HepG2 (cell line): Measurements from ENCODE around the gene SGCB. TPM values are rescaled to one million over a fixed set of nuclear protein-coding genes. Genes with fewer than 3 reads are reported as not detected.
A peak's percentile ranks its signal among the peaks of the same experiment; 100 is the strongest.

Experiments
- CC2D1A ChIP-seq: sonication (generic); formaldehyde crosslinking; IDR thresholded peaks from 2 replicates; pipeline ENCODE4 v1.8.1; 2023; ENCODE audit warnings: mild to moderate bottlenecking, missing genetic modification reagents
- ESRRA ChIP-seq: sonication (generic); formaldehyde crosslinking; IDR thresholded peaks from 2 replicates; pipeline ENCODE4 v1.5.1; 2020; ENCODE audit warnings: mild to moderate bottlenecking, low read depth, missing genetic modification reagents
- KLF15 ChIP-seq: sonication (generic); formaldehyde crosslinking; IDR thresholded peaks from 2 replicates; pipeline ENCODE4 v1.8.1; 2023; ENCODE audit warnings: borderline replicate concordance, mild to moderate bottlenecking, inconsistent platforms, missing genetic modification reagents, mixed read lengths
- SIX1 ChIP-seq: sonication (generic); formaldehyde crosslinking; IDR thresholded peaks from 2 replicates; pipeline ENCODE4 v1.4.0; 2020; ENCODE audit warnings: missing genetic modification reagents, borderline replicate concordance
- SMAD1 ChIP-seq: sonication (generic); formaldehyde crosslinking; IDR thresholded peaks from 2 replicates; pipeline ENCODE4 v1.4.0; 2020; ENCODE audit warnings: missing genetic modification reagents, low read depth, mild to moderate bottlenecking, borderline replicate concordance
- SP2 ChIP-seq: sonication (generic); formaldehyde crosslinking; IDR thresholded peaks from 2 replicates; pipeline ENCODE4 v1.5.1; 2020; ENCODE audit warnings: mild to moderate bottlenecking, missing genetic modification reagents
- SSRP1 ChIP-seq: IDR thresholded peaks from 2 replicates; pipeline ENCODE4 v1.6.1; 2016; ENCODE audit warnings: control low read depth
- STAT5B ChIP-seq: sonication (generic); formaldehyde crosslinking; IDR thresholded peaks from 2 replicates; pipeline ENCODE4 v1.4.0; 2020; ENCODE audit warnings: missing genetic modification reagents
- ZBTB1 ChIP-seq: sonication (generic); formaldehyde crosslinking; IDR thresholded peaks from 2 replicates; pipeline ENCODE4 v1.4.0; 2020; ENCODE audit warnings: missing genetic modification reagents, borderline replicate concordance
- ZBTB8A ChIP-seq: sonication (generic); formaldehyde crosslinking; IDR thresholded peaks from 2 replicates; pipeline ENCODE4 v1.4.0; 2020; ENCODE audit warnings: mild to moderate bottlenecking, low read depth, missing genetic modification reagents, borderline replicate concordance
- ZC3H4 ChIP-seq: sonication (generic); formaldehyde crosslinking; IDR thresholded peaks from 2 replicates; pipeline ENCODE4 v1.4.0; 2020; ENCODE audit warnings: missing genetic modification reagents, borderline replicate concordance
- ZFP36L2 ChIP-seq: sonication (generic); formaldehyde crosslinking; IDR thresholded peaks from 2 replicates; pipeline ENCODE4 v1.4.0; 2020; ENCODE audit warnings: missing genetic modification reagents
- ZNF205 ChIP-seq: IDR thresholded peaks from 2 replicates; pipeline ENCODE4 v1.6.1; 2018; ENCODE audit warnings: missing biosample characterization, missing genetic modification reagents
- ZNF296 ChIP-seq: sonication (generic); formaldehyde crosslinking; conservative IDR thresholded peaks from 2 replicates; pipeline ENCODE4 v1.5.0; 2020; ENCODE audit warnings: mild to moderate bottlenecking, missing genetic modification reagents
- ZNF337 ChIP-seq: sonication (generic); formaldehyde crosslinking; IDR thresholded peaks from 2 replicates; pipeline ENCODE4 v1.5.1; 2020; ENCODE audit warnings: missing genetic modification reagents, low read depth, mild to moderate bottlenecking, borderline replicate concordance
- ZNF468 ChIP-seq: sonication (generic); formaldehyde crosslinking; IDR thresholded peaks from 2 replicates; pipeline ENCODE4 v1.8.0; 2022; ENCODE audit warnings: mild to moderate bottlenecking, moderate library complexity, missing genetic modification reagents
- ZNF530 ChIP-seq: sonication (generic); formaldehyde crosslinking; IDR thresholded peaks from 2 replicates; pipeline ENCODE4 v1.5.0; 2020; ENCODE audit warnings: low read depth, mild to moderate bottlenecking, missing genetic modification reagents
- ZNF737 ChIP-seq: sonication (generic); formaldehyde crosslinking; IDR thresholded peaks from 2 replicates; pipeline ENCODE4 v1.5.0; 2020; ENCODE audit warnings: missing genetic modification reagents, mild to moderate bottlenecking, borderline replicate concordance
- polyA plus RNA-seq, 8 experiments: library from polyadenylated mRNA; depleted of rRNA in 3 of 8; stranded (reverse) in 7 of 8; unstranded in 1 of 8; fragments of >200 nt; fragmentation: Illumina TruSeq in 4 of 8; extraction: Trizol in 4 of 8; gene quantifications; 2 replicates each; pipeline versions ENCODE4 v1.2.1 to v1.2.3, GENCODE V29; 2011 to 2016; ENCODE audit warnings: low read depth in 4 of 8, missing spikeins in 1 of 8, mixed read lengths in 1 of 8; ENCODE audit not compliant: insufficient read depth in 1 of 8
- total RNA-seq, 5 experiments: library from RNA; depleted of rRNA; stranded (reverse); fragments of >200 nt; fragmentation: Illumina TruSeq; extraction: Trizol; gene quantifications; 2 replicates each; pipeline ENCODE4 v1.2.3, GENCODE V29; 2016; ENCODE audit warnings: low read depth in 1 of 5
- TF ChIP-seq, protein P1 (sequence below), 2 experiments: IDR thresholded peaks; 2 replicates each; pipeline ENCODE4 v1.6.1; 2011 to 2012; ENCODE audit warnings: low read length in 2 of 2, borderline replicate concordance in 1 of 2, low read depth in 1 of 2, mild to moderate bottlenecking in 1 of 2, moderate library complexity in 1 of 2
- TF ChIP-seq, protein P2 (sequence below): IDR thresholded peaks from 2 replicates; pipeline ENCODE4 v1.6.1; 2012; ENCODE audit warnings: inconsistent platforms
- TF ChIP-seq, protein P3 (sequence below): sonication (generic); formaldehyde crosslinking; IDR thresholded peaks from 2 replicates; pipeline ENCODE4 v1.8.1; 2023; ENCODE audit warnings: missing genetic modification reagents, inconsistent platforms, borderline replicate concordance
- TF ChIP-seq, protein P4 (sequence below): sonication (generic); formaldehyde crosslinking; IDR thresholded peaks from 2 replicates; pipeline ENCODE4 v1.8.1; 2023; ENCODE audit warnings: missing genetic modification reagents, mild to moderate bottlenecking, borderline replicate concordance

SGCB gene
- total and polyA plus RNA-seq, 2 of the 13 experiments (the other 11 are each of a cell fraction or from before 2014, with no cell fraction given), result 2.2 to 4.8 TPM

DNA sequence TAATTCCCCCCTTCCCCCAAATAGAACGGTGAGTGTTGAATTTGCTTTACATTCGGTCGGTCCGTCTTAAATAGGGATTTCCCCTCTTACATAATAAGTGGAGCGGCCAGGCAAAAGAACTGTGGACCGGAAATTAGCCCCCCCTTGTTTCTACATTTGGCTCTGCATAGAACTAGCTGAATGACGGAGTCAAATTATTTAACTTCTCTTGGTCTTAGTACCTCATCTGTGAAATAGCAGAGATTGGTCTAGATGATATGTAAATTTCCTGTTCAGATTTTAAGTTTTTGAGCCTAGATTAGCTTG, 14.3 kb upstream of the SGCB start (continued):
- TF ChIP-seq, protein P1, sequence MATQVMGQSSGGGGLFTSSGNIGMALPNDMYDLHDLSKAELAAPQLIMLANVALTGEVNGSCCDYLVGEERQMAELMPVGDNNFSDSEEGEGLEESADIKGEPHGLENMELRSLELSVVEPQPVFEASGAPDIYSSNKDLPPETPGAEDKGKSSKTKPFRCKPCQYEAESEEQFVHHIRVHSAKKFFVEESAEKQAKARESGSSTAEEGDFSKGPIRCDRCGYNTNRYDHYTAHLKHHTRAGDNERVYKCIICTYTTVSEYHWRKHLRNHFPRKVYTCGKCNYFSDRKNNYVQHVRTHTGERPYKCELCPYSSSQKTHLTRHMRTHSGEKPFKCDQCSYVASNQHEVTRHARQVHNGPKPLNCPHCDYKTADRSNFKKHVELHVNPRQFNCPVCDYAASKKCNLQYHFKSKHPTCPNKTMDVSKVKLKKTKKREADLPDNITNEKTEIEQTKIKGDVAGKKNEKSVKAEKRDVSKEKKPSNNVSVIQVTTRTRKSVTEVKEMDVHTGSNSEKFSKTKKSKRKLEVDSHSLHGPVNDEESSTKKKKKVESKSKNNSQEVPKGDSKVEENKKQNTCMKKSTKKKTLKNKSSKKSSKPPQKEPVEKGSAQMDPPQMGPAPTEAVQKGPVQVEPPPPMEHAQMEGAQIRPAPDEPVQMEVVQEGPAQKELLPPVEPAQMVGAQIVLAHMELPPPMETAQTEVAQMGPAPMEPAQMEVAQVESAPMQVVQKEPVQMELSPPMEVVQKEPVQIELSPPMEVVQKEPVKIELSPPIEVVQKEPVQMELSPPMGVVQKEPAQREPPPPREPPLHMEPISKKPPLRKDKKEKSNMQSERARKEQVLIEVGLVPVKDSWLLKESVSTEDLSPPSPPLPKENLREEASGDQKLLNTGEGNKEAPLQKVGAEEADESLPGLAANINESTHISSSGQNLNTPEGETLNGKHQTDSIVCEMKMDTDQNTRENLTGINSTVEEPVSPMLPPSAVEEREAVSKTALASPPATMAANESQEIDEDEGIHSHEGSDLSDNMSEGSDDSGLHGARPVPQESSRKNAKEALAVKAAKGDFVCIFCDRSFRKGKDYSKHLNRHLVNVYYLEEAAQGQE (IDR thresholded peaks at IDR 0.05; ENCODE audit: borderline replicate concordance in 1 of 2, low read depth in 1 of 2, low read length in 2 of 2), result no peak
- TF ChIP-seq, protein P2, sequence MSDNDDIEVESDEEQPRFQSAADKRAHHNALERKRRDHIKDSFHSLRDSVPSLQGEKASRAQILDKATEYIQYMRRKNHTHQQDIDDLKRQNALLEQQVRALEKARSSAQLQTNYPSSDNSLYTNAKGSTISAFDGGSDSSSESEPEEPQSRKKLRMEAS, result no peak
- 0 out of 2 replicates have a peak, but pooled peaks have one; percentile 20 for TF ChIP-seq CC2D1A (CRISPR knock-in tag)
- no peak for TF ChIP-seq ZNF337 (CRISPR knock-in tag)
- peak; percentile 30; the same call in 1 of the 2 replicates for TF ChIP-seq SSRP1 (CRISPR knock-in tag)
- no peak for TF ChIP-seq SP2 (CRISPR knock-in tag)
- no peak for TF ChIP-seq ZNF530 (CRISPR knock-in tag)
- TF ChIP-seq ZNF205 (CRISPR knock-in tag), result peak; percentile 12; the same call in 1 of the 2 replicates
- TF ChIP-seq ZNF737 (CRISPR knock-in tag), result no peak
- TF ChIP-seq ZFP36L2 (CRISPR knock-in tag), result no peak
- TF ChIP-seq, protein P3, sequence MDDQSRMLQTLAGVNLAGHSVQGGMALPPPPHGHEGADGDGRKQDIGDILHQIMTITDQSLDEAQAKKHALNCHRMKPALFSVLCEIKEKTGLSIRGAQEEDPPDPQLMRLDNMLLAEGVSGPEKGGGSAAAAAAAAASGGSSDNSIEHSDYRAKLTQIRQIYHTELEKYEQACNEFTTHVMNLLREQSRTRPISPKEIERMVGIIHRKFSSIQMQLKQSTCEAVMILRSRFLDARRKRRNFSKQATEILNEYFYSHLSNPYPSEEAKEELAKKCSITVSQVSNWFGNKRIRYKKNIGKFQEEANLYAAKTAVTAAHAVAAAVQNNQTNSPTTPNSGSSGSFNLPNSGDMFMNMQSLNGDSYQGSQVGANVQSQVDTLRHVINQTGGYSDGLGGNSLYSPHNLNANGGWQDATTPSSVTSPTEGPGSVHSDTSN (CRISPR knock-in tag), result no peak
- TF ChIP-seq SMAD1 (CRISPR knock-in tag), result no peak
- TF ChIP-seq ZBTB1 (CRISPR knock-in tag), result no peak
- TF ChIP-seq ZBTB8A (CRISPR knock-in tag), result no peak
- TF ChIP-seq, protein P4, sequence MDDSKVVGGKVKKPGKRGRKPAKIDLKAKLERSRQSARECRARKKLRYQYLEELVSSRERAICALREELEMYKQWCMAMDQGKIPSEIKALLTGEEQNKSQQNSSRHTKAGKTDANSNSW (CRISPR knock-in tag), result no peak
- TF ChIP-seq STAT5B (CRISPR knock-in tag), result no peak
- no peak for TF ChIP-seq ESRRA (CRISPR knock-in tag)
- no peak for TF ChIP-seq ZNF468 (CRISPR knock-in tag)
- TF ChIP-seq SIX1 (CRISPR knock-in tag), result no peak
- TF ChIP-seq ZC3H4 (CRISPR knock-in tag), result no peak
- TF ChIP-seq ZNF296 (CRISPR knock-in tag), result no peak
- no peak for TF ChIP-seq KLF15
